ELF-1 (cell line): ENCODE measurements around the gene FGF2.
"Not testable (repeated sequence)": the region's sequence is repeated elsewhere in the genome, so short reads cannot be mapped to it uniquely, and the experiment has no call there.

Source experiments
- DNase-seq: peaks from one replicate; pipeline ENCODE4 v3.0.0-alpha.2; 2016; ENCODE audit warnings: low read depth, low spot score

Gene FGF2

DNA sequence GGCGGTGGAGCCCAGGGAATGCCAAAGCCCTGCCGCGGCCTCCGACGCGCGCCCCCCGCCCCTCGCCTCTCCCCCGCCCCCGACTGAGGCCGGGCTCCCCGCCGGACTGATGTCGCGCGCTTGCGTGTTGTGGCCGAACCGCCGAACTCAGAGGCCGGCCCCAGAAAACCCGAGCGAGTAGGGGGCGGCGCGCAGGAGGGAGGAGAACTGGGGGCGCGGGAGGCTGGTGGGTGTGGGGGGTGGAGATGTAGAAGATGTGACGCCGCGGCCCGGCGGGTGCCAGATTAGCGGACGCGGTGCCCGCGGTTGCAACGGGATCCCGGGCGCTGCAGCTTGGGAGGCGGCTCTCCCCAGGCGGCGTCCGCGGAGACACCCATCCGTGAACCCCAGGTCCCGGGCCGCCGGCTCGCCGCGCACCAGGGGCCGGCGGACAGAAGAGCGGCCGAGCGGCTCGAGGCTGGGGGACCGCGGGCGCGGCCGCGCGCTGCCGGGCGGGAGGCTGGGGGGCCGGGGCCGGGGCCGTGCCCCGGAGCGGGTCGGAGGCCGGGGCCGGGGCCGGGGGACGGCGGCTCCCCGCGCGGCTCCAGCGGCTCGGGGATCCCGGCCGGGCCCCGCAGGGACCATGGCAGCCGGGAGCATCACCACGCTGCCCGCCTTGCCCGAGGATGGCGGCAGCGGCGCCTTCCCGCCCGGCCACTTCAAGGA, at the start of gene FGF2:
Gene FGF2 (plus strand): TSS at position 279 of the 705 bp plus-strand sequence. CDS start 344 bp downstream, at position 623.
- peak; percentile 18 for DNase-seq

DNA sequence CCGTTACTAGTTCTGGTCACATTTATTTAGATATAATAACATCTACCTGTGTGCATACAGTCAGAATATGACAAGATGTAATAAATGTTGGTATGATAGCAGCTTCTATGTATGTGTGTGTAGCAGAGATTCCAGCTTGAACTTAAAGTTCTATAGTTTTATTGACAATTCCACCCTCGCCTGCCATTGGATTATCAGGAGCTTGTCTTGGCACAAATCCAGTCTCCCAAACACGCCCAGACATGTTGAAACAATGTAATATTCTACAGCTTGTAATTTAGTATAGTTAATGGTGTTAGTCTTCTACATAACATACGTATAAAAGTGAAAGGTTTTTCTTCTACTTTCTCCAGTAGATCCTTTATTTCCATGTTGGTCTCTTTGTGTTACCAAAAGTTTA, 49.7 kb upstream of the FGF2 start:
- no peak for DNase-seq

DNA sequence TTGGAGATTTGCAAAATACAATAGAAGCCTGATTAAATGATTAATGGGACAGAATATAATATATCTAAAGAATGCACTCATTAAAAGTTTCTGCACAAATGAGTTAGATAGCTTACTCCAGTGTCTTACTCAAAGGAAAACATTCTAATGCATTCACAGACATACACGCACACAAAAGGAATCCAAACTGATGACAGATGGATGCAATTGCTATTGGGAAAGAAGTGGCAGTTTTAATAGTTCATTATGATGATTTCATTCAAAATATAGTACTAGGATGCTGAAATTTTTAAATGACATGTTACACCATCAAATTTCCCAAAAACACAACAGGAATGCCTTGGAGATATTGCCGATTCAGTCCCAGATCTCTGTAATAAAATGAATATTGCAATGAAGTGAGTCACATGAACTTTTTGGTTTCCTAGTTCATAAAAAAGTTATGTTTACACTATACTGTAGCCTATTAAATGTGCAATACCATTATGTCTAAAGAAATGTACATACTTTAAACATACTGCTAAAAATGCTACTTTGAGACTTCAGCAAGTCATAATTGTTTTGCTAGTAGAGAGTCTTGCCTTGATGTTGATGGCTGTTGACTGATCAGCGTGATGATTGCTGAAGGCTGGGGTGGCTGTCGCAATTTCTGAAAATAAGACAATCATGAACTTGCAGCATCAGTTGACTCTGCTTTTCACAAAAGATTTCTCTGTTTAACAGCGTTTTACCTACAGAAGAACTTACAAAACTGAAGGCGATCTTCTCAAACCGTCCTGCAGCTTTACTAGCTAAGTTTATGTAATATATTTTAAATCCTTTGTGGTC, 48.6 kb upstream of the FGF2 start:
- no peak for DNase-seq

DNA sequence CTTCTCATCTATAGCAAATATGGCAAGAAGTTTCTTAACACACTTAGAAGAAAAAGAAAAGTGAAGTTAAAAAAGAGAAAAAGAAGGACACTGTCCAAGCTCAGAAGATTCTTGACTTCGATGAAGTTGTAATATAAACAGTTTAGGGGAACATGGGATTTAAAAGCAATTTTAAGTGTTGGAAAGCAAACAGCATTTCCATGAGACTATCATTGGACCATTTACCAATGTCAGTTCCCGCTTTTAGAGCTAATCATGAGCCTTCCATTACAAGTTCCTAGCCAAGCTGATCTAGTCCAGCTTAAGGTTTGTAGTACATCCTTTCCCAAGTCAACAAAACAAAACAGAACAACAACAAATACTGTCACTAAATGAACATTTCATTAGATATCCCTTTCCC, 45.1 kb upstream of the FGF2 start:
- DNase-seq = no peak

DNA sequence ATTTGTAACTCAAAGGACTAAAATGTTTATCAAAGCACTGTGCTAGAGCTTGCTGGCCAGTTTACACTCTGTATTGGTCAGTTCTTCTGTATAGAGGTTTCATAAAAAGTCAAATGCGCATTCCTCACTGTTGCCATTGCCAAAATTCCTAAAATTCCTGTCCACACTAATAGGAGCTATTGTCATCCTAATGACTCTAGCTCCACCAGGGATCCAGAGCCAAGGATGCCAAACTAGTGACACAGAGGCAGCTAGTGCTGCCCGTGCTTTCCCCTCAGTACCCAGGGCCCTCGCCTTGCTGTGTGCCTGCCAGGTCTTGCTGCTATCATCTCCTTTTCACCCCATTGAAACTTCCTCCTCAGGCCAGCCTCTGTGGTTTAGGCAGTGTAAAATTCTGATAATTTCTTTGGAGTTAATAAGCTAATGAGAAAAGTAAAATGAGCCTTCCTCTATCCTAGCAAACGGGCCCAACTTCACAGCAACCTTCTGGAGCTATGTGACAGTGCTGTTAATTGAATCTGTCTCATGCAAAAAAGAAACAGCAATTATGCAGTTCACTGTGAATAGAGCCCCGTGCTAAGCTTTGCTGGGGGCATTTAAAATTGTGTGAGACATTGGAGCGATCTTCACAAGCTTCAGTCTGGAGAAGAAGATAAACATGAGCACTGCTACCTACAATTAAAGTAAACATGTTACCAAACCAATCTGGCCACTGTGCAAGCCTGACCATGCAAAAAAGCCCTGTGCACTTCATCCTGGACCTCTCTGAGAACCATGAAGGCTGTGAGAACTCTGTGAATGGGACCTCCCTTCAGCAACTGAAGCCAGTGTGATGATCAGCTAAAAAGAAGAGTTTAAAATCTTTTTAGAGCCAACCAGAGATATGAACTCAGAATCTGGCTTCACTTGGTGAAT, 43.1 kb upstream of the FGF2 start:
- peak; percentile 94 for DNase-seq

DNA sequence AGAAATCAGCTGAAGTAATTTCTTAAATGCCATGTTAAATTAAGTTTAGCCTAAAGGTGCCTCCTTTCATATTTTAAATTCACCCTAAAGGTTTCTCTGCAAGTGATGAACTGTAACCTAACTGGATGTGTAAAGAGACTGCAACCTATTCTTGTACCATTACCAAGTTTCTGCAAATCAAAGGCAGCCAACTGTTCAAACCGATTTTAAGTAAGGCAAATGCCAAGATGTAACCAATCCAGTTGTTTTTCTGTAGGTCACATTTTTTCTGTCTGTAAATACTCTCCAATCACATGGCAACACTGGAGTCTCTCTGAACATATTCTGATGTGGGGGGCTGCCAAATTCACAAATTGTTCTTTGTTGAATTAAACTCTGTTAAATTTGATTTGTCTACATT, 42.4 kb upstream of the FGF2 start:
- DNase-seq = no peak

DNA sequence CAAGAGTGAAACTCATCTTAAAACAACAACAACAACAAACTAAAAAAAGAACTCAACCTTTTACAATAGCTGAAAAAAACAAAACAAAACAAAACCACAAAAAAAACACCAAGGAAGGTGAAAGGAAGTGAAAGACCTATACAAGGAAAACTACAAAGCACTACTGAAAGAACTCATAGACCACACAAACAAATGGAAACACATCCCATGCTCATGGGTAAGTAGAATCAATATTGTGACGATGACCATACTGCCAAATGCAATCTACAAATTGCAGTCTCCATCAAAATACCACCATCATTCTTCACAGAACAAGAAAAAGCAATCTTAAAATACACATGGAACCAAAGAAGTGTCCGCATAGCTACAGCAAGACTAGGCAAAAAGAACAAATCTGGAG, 41.5 kb upstream of the FGF2 start:
- DNase-seq = no peak

DNA sequence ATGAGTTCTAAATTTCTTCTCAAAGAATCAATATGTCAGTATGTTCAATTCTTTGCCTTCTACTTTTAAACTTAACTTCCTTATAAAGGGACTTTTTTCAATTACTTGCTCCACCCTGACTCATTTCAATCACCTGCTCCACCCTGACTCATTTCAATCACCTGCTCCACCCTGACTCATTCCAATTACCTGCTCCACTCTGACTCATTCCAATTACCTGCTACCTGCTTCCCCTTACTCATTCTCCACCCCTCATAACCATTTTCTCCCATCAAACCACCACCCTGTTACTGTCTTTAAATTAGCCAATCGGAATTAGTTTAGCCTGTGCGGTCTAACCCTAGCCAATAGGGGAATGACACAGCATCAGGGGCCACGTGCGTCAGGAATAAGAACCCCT, 40.3 kb upstream of the FGF2 start:
- DNase-seq = not testable (repeated sequence)

DNA sequence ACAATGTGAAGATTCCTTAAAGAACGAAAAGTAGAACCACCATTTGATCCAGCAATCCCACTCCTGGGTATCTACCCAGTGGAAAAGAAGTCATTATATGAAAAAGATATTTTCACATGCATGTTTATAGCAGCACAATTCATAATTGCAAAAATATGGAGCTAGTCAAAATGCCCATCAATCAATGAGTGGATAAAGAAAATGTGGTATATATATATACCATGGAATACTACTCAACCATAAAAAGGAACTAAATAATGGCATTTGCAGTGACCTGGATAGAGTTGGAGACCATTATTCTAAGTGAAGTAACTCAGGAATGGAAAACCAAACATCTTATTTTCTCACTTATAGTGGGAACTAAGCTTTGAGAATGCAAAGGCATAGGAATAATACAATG, 39.7 kb upstream of the FGF2 start:
- not testable (repeated sequence) for DNase-seq

DNA sequence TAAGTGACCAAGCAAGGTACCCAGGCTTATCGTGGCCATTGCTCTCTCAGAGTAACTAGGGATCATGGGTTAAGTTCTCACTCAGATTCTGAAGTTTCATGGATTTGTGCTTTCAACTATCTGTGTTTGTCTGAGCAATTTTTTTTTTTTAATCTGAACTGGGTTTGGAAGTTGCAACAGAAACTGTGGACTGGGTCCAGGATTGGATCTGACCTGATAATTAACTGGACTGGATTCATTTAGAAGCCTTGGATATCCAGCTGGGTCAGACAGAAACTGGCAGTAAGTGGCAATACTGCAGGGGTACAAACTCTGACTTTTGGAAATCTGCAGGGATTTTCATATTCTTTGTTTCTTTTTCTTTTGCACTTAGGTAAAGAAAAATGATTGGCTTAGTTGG, 38.7 kb upstream of the FGF2 start:
- peak; percentile 47 for DNase-seq

DNA sequence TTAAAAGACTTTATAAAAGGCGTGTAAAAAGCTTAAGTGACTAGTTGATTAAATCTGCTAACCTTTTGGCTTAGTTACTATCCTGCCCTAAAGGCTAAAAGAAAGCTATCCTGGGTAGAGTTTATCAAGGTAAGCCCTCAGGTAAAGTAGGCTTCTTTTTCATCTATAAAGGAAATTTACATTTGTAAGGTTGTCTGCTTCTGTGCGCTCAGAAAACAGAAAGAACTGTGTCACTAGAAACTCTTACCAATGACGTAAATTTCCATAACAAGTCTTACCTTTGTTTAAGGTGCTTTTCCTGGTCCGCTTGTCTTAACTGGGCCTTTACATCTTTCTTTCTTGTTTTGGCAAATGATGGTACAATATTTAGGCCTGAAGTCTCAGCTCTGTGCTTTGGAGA, 37.7 kb upstream of the FGF2 start:
- peak; percentile 40 for DNase-seq

DNA sequence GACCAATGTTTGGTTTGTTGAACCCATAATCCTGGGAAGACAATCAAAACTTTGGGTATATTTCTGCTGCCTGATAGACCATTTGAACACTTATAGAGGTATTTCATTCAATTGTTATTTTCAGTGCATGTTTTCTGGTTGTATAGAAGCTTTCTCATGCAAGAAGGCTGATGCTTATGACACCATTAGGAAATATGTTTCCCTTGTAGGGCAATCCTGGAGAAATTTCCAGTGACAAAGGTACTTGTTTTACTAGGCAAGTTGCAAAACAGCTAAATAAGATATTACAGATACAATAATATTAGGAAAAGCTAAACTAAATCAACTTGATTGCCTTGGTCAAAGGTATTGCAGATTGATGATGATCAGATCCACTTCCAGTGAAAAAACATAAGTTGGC, 32.8 kb upstream of the FGF2 start:
- DNase-seq = no peak

DNA sequence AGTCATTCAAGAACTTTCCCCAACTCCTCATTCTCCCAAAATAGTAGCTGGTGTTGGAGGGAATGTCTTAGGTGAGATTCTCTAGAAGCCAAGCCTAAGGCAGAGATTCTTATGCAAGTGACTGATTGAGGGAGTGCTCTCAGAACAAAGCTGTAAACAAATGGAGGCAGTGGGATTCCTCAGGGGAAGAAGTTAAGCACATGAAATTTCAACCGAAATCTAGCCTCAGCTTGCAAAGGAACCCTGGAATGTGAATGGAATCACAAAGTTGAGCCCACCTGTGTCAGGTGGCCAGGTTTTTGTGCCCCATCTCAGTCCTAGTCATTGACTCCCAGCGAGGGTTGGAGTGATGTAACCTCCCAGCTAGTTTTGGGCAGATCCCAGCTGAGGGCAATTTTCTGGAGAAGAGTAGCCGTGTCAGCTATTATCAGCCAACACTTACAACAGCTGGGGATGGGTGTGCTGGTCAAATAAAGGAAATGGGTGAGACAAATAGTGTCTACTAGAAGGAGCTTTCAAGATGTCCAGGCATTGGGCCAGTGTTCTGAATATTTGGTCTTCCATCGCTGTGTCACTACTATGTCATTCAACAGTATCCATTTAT, 29.7 kb upstream of the FGF2 start:
- peak; percentile 85 for DNase-seq

DNA sequence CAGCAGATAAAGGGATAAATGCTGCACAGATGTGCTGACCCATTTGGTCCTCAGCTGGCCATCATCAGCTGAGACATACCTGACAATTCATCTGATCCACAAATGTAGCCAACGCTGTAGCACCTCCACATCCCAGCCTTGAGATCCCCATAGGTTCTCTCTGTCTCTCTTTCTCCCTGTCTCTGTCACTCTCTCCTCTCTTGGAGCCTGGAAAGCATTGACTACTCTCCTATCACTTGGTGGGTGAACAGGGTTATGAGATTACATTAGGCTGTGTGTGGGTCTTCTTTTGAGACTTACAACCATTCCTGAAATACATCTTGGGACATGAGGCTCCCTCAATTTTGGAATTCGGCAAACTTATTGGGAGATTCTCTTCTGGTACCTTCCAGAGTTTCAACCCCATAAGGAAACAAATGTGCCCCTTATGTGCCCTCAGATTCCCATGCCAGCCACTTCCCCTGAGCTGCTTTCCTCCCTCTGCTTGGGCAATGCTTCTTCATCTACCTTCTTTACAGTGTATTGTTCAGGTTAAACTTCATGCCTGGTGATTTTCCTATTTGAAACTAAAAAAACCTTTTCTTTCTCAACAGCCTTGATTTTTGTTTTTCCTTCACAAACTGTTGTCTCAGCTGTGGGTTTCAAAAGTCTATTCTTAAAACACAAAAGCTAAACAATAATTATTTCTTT, 29.1 kb upstream of the FGF2 start:
- no peak for DNase-seq

DNA sequence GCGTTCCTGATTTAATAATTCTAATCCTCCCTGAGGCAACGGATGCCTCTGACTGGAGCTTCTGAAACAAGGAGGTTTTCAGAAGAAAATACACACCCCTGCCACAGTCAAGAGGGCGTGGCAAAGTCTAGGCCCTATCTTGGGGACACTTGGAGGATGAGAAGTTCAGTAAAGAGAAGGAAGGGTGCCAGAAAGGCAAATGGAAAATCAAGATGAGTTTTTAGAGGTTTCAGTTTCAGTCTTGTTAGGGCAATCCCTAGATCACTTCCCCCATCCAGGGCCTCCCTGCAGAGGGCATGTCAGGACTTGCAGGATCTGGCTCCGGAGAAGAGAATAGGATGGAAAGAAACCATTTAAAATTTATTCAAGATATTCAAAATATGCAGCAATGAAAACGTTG, 28.5 kb upstream of the FGF2 start:
- peak; percentile 37 for DNase-seq

DNA sequence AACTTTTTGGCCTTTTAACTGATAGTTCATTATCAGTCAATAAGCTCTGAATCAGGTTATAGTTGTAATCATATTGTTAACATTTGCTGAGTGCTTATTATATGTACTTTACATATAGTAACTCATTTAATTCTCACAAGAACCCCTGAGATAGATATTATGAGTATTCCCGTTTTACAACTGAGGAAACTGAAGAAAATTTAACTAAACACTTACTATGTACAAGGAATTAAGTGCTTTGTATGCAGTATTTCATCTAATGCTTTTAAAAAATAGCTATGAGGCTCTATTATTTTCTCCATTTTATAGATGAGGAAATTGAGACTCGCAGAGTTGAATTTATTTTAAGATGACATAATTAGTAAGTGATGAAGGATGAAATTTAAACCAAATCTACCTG, 27.7 kb upstream of the FGF2 start:
- DNase-seq = no peak

DNA sequence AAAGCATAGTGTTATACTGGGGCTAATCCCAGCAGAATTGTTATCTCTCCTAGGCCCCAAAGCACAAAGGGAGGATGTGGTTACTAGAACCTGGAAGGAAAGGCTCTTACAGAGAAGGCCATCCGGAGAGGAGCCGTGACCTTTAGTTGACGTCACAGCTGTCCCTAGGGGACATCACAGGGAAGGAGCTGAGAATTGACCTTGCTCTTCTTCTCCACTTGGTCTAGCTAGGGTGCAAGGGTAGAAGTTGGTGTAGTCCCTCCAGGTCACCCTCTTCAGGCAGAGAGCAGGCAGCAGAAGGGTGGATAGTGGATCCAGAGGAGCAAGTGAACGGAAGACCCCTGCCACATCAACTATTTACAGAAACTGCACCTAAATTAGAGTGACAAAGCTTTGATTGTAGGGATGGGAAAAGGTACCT, 22.8 kb upstream of the FGF2 start:
- DNase-seq = no peak

DNA sequence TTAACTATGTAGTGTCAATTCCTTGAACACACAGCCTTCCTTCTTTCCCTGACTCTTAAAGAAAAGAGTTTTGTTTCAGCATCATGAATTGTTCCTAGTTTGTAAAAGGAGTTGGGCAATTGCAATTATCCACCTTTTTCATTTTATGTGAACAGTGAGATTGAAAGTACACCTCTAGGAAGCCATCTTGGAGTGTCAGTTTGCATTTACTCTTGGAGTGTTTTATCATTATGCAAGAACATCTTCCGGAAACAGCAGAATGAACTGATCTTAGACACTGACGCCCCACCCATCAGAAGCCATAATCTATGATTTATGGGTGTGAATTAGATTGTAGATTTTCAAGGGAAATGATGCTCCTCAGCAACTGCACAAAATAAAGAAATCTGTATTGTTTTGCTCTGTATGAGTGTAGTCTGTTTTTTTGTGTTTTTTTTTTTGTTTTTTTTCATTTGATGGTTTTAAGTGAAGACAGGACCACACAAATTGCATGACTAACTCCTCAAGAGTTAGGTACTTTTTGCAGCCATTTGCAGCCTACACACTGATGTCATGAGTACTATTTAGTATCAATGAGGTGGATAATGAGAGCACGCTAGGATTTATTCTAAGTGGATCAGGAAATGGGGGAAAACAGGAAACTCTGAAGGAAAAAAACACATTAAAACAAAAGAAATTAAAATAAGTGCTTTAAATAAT, 19.5 kb upstream of the FGF2 start:
- DNase-seq = no peak

DNA sequence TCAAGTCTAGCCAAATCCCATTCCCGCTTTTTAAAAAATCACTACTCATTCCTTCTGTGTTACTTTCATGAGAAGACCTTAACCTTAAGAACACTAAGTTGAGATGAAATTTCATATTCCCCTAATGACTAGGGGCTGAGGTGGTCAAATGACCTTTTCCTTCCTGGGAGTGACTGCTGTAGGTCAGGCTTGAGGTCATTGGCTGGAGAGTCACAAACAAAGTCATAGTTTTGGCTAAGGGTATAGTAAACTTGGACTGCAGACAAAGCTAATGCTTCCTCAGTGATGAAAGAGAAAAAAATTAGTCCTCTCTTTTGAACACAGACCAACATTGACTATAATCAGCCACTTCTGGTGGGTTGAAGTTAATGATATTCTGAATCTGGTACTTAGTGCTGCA, 16.0 kb upstream of the FGF2 start:
- no peak for DNase-seq

DNA sequence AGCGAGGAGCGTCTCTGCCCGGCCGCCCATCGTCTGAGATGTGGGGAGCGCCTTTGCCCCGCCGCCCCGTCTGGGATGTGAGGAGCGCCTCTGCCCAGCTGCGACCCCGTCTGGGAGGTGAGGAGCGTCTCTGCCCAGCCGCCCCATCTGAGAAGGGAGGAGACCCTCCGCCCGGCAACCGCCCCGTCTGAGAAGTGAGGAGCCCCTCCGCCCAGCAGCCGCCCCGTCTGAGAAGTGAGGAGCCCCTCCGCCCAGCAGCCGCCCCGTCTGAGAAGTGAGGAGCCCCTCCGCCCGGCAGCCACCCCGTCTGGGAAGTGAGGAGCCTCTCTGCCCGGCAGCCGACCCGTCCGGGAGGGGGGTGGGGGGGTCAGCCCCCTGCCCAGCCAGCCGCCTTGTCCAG, 14.8 kb upstream of the FGF2 start:
- DNase-seq = not testable (repeated sequence)
